Measurements from ENCODE around the gene MEF2A.

MEF2A gene

GRCh38 chr15:99562238-99562637, 3.5 kb upstream of the MEF2A start:
- Histone ChIP-seq H3K4me1 (ENCODE audit: insufficient read depth, insufficient read length) (peaks cover 5% of the 10 kb centered on the region), H3K4me3 (ENCODE audit: insufficient read length, low read depth) (no peak overlapping the region), H3K36me3 (ENCODE audit: insufficient read depth, insufficient read length, low read length) (no peaks in the 10 kb centered on the region), H3K9me3 (ENCODE audit: insufficient read depth, low read length) (no peaks in the 10 kb centered on the region), H3K27me3 (ENCODE audit: insufficient read depth, insufficient read length) (no peaks in the 10 kb centered on the region), H3K9ac (ENCODE audit: insufficient read length, low read depth) (no peak overlapping the region)
- no peak for DNase-seq (ENCODE audit: low read depth, low spot score)
- TF ChIP-seq YY1 (IDR thresholded peaks at IDR 0.05; ENCODE audit: insufficient read depth, insufficient read length) = no peak
- TF ChIP-seq SUZ12 (IDR thresholded peaks at IDR 0.05; ENCODE audit: extremely low read depth, insufficient read depth, insufficient read length) = no peak
- TF ChIP-seq ZNF274 (IDR thresholded peaks at IDR 0.05; ENCODE audit: low read depth, low read length) = no peak

- H3K9me3 ChIP-seq (ENCODE audit: insufficient read depth, low read length) = no peaks in the 10 kb centered on the region
- peak overlapping the region; percentile 85 for H3K9ac ChIP-seq (ENCODE audit: insufficient read length, low read depth)
- TF ChIP-seq YY1 (IDR thresholded peaks at IDR 0.05; ENCODE audit: insufficient read depth, insufficient read length) (no peak), ZNF274 (IDR thresholded peaks at IDR 0.05; ENCODE audit: low read depth, low read length) (no peak), SUZ12 (IDR thresholded peaks at IDR 0.05; ENCODE audit: extremely low read depth, insufficient read depth, insufficient read length) (no peak)
- H3K27me3 ChIP-seq (ENCODE audit: insufficient read depth, insufficient read length) = no peaks in the 10 kb centered on the region
- no peak for DNase-seq (ENCODE audit: low read depth, low spot score)
- peaks cover 5% of the 10 kb centered on the region for H3K4me1 ChIP-seq (ENCODE audit: insufficient read depth, insufficient read length)
- H3K4me3 ChIP-seq (ENCODE audit: insufficient read length, low read depth) = peak overlapping the region; percentile 90
- H3K36me3 ChIP-seq (ENCODE audit: insufficient read depth, insufficient read length, low read length) = no peaks in the 10 kb centered on the region
Measured at GRCh38 chr15:99564221-99565048, 1.3 kb upstream of the MEF2A start.

- no peak for DNase-seq (ENCODE audit: low read depth, low spot score)
- H3K27me3 ChIP-seq (ENCODE audit: insufficient read depth, insufficient read length) = no peaks in the 10 kb centered on the region
- TF ChIP-seq YY1 (IDR thresholded peaks at IDR 0.05; ENCODE audit: insufficient read depth, insufficient read length) = no peak
- TF ChIP-seq ZNF274 (IDR thresholded peaks at IDR 0.05; ENCODE audit: low read depth, low read length) = no peak
- no peak for TF ChIP-seq SUZ12 (IDR thresholded peaks at IDR 0.05; ENCODE audit: extremely low read depth, insufficient read depth, insufficient read length)
- H3K9ac ChIP-seq (ENCODE audit: insufficient read length, low read depth) = peak overlapping the region; percentile 85
- no peaks in the 10 kb centered on the region for H3K36me3 ChIP-seq (ENCODE audit: insufficient read depth, insufficient read length, low read length)
- peaks cover 5% of the 10 kb centered on the region for H3K4me1 ChIP-seq (ENCODE audit: insufficient read depth, insufficient read length)
- H3K4me3 ChIP-seq (ENCODE audit: insufficient read length, low read depth) = peak overlapping the region; percentile 90
- H3K9me3 ChIP-seq (ENCODE audit: insufficient read depth, low read length) = no peaks in the 10 kb centered on the region
Measured at GRCh38 chr15:99565049-99565298, 810 bp upstream of the MEF2A start.

GRCh38 chr15:99566157-99566897, 543 bp downstream of the MEF2A start:
- DNase-seq (ENCODE audit: low read depth, low spot score) = no peak
- Histone ChIP-seq H3K4me1 (ENCODE audit: insufficient read depth, insufficient read length) (peaks cover 5% of the 10 kb centered on the region), H3K9ac (ENCODE audit: insufficient read length, low read depth) (peak overlapping the region; percentile 85), H3K9me3 (ENCODE audit: insufficient read depth, low read length) (no peaks in the 10 kb centered on the region), H3K27me3 (ENCODE audit: insufficient read depth, insufficient read length) (no peaks in the 10 kb centered on the region), H3K36me3 (ENCODE audit: insufficient read depth, insufficient read length, low read length) (no peaks in the 10 kb centered on the region), H3K4me3 (ENCODE audit: insufficient read length, low read depth) (peak overlapping the region; percentile 90)
- TF ChIP-seq YY1 (IDR thresholded peaks at IDR 0.05; ENCODE audit: insufficient read depth, insufficient read length) (no peak), SUZ12 (IDR thresholded peaks at IDR 0.05; ENCODE audit: extremely low read depth, insufficient read depth, insufficient read length) (no peak), ZNF274 (IDR thresholded peaks at IDR 0.05; ENCODE audit: low read depth, low read length) (no peak)

DNA sequence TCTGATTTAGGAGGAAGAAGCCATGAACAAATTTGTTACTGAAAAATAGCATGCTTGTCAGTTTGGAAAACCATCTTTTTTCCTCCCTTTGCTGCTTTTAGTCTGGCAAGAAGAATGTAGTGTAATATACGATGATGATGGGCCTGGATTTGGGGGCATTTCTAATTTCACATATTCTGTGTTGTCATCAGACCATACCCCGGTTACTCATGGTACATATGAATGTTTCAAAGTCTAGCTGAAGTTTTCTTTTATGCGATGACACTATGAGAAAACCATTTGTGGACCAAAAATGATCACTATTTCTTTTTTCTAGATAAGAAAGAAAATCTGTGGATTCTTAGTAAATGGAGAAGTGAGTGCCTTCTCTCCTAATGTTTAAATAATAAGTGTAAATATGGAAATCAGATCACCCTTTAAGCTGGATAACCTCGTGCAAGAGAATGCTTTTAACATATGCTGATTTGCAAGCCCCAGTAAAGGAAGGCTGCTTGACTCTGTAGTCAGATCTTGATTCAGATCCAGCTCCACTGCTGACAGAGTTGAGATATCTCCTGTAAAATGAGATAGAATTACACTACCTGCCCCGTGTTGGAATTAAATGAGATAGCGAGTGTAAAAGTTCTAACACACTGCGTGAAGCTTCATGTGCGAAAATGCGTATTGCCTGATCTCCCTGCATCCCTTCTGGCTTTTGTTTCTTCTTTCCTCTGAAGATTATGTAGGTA, 3.0 kb downstream of the MEF2A start:
- no peaks in the 10 kb centered on the region for H3K4me1 ChIP-seq (ENCODE audit: insufficient read depth, insufficient read length)
- DNase-seq (ENCODE audit: low read depth, low spot score) = no peak
- no peaks in the 10 kb centered on the region for H3K9me3 ChIP-seq (ENCODE audit: insufficient read depth, low read length)
- H3K36me3 ChIP-seq (ENCODE audit: insufficient read depth, insufficient read length, low read length) = no peaks in the 10 kb centered on the region
- H3K4me3 ChIP-seq (ENCODE audit: insufficient read length, low read depth) = no peak overlapping the region
- H3K9ac ChIP-seq (ENCODE audit: insufficient read length, low read depth) = peak overlapping the region; percentile 24
- TF ChIP-seq SUZ12 (IDR thresholded peaks at IDR 0.05; ENCODE audit: extremely low read depth, insufficient read depth, insufficient read length) (no peak), YY1 (IDR thresholded peaks at IDR 0.05; ENCODE audit: insufficient read depth, insufficient read length) (no peak), ZNF274 (IDR thresholded peaks at IDR 0.05; ENCODE audit: low read depth, low read length) (no peak)
- no peaks in the 10 kb centered on the region for H3K27me3 ChIP-seq (ENCODE audit: insufficient read depth, insufficient read length)

DNA sequence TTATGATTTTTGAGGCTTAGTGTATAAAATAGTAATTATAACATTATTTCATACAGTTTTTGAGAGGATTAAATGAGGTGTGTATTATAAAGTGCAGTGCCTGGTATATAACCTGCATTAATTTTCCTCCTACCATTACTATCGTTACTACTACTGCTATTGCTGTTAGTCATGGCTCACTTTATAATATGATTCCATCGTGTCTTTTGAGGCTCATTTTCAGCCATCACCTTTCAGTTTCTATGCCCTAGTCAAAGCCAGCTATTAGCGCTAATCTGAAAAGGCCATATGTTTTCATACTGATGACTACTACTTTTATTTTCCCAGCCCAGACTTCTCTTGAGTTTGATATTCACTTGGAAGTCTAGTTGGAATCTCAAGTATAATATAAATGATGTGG, 5.5 kb downstream of the MEF2A start:
- no peak for DNase-seq (ENCODE audit: low read depth, low spot score)
- Histone ChIP-seq H3K4me1 (ENCODE audit: insufficient read depth, insufficient read length) (no peaks in the 10 kb centered on the region), H3K9ac (ENCODE audit: insufficient read length, low read depth) (no peak overlapping the region), H3K4me3 (ENCODE audit: insufficient read length, low read depth) (no peak overlapping the region), H3K36me3 (ENCODE audit: insufficient read depth, insufficient read length, low read length) (peaks cover 4% of the 10 kb centered on the region), H3K9me3 (ENCODE audit: insufficient read depth, low read length) (0 out of 2 replicates have a peak, but pooled peaks cover 5% of the 10 kb centered on the region), H3K27me3 (ENCODE audit: insufficient read depth, insufficient read length) (no peaks in the 10 kb centered on the region)
- TF ChIP-seq ZNF274 (IDR thresholded peaks at IDR 0.05; ENCODE audit: low read depth, low read length) = no peak
- TF ChIP-seq YY1 (IDR thresholded peaks at IDR 0.05; ENCODE audit: insufficient read depth, insufficient read length) = no peak
- TF ChIP-seq SUZ12 (IDR thresholded peaks at IDR 0.05; ENCODE audit: extremely low read depth, insufficient read depth, insufficient read length) = no peak

DNA sequence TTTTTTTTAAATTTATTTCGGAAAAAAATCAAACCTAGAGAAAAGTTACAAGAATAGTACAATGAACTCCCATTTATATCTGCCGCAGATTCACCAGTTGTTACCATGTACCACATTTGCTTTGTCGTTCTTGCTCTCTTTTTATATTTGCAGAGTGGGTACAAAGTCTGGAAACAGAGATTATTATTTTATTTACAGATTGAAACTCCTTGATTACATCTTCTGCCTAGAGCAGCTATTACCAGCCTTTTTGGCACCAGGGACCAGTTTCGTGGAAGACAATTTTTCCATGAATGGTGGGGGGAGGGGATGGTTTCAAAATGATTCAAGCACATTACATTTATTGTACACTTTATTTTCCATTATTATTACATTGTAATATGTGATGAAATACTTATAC, 8.3 kb downstream of the MEF2A start:
- TF ChIP-seq ZNF274 (IDR thresholded peaks at IDR 0.05; ENCODE audit: low read depth, low read length) (no peak), YY1 (IDR thresholded peaks at IDR 0.05; ENCODE audit: insufficient read depth, insufficient read length) (no peak)
- no peak for DNase-seq (ENCODE audit: low read depth, low spot score)
- Histone ChIP-seq H3K36me3 (ENCODE audit: insufficient read depth, insufficient read length, low read length) (peaks cover 4% of the 10 kb centered on the region), H3K27me3 (ENCODE audit: insufficient read depth, insufficient read length) (no peaks in the 10 kb centered on the region), H3K4me1 (ENCODE audit: insufficient read depth, insufficient read length) (no peaks in the 10 kb centered on the region), H3K9ac (ENCODE audit: insufficient read length, low read depth) (no peak overlapping the region), H3K9me3 (ENCODE audit: insufficient read depth, low read length) (0 out of 2 replicates have a peak, but pooled peaks cover 5% of the 10 kb centered on the region), H3K4me3 (ENCODE audit: insufficient read length, low read depth) (no peak overlapping the region)

Data from NT2/D1 (cell line).